GM18505 (cell line): ENCODE data around the gene ADCY2.

ENCODE experiments used
- ATAC-seq: cut with Tn5 transposase; IDR thresholded peaks from one replicate; pipeline ENCODE4 v1.9.1; 2021; ENCODE audit not compliant: unreplicated experiment
- POLR2A ChIP-seq: IDR thresholded peaks from 4 replicates; pipeline ENCODE4 v1.6.1; 2011; ENCODE audit warnings: borderline replicate concordance; ENCODE audit not compliant: insufficient read depth, insufficient read length; ENCODE audit errors: extremely low read depth

ADCY2 gene

DNA sequence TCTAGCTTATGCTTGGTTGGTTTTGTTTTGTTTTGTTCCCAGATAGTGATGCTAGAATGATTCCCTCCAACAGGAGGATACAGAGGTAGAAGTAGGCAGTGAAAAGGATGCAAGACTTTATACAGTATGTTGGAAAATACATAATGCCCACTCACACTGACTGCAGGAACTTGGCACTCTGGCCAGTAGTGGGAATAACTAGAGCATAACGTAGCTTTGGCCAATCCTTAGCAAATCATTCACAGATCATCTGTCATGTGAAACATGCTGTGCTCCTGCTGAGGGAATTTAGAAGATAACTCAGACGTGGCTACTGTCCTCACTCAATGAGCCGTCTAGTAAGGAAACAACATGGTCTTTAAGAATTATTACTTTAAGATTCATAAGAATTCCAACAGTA lies 441.5 kb downstream of the ADCY2 start:
- TF ChIP-seq POLR2A: no peak
- no peak for ATAC-seq

DNA sequence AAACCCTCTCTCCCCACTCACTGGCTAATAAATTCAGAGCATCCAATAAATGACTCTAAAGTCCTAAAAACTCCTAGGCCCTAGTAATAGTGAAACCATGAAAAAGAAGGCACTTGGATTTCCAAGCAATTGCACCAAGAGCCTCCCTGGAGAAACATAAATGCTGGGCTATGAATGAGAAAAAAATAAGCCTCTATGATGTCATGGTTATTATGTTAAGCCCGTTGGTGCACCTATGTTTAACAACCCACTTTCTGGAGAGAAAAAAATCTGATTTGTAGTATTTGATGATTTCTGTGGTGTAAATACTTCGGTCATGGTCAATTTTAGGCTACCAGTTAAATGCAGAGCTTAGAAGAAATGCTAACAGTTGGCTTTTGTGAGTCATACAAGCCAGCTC lies 446.6 kb downstream of the ADCY2 start:
- no peak for ATAC-seq
- TF ChIP-seq POLR2A: no peak

DNA sequence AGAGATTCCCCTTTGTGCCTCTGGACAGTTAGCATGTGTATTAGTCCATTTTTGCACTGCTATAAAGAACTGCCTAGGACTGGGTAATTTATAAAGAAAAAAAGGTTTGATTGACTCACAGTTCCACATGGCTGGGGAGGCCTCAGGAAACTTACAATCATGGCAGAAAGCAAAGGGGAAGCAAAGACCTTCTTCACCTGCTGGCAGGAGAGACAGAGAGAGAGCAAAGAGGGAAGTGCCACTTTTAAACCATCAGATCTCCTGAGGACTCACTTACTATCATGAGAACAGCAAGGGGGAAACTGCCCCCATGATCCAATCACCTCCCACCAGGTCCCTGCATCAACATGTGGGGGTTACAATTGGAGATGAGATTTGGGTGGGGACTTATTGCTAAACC lies 449.0 kb downstream of the ADCY2 start:
- no peak for ATAC-seq
- no peak for TF ChIP-seq POLR2A

DNA sequence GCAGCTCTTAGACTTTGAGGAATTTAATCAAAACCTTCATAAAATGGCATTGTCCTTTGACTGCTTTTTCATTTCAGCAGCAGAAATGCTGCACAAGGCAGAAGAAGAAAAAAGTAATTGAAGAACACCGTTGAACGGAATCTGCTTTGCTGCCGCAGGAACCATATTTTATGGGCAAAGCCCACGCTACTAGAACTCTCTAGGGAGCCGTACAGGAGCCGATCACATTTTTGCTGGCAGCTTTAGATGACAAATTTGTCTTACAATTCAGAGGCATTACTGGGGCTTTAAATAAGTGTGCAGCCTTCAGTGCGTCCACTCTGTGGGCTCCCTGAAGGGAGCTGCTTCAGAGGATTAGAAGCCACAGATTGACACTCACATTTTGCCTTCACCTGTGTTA lies 449.6 kb downstream of the ADCY2 start:
- TF ChIP-seq POLR2A: no peak
- no peak for ATAC-seq

DNA sequence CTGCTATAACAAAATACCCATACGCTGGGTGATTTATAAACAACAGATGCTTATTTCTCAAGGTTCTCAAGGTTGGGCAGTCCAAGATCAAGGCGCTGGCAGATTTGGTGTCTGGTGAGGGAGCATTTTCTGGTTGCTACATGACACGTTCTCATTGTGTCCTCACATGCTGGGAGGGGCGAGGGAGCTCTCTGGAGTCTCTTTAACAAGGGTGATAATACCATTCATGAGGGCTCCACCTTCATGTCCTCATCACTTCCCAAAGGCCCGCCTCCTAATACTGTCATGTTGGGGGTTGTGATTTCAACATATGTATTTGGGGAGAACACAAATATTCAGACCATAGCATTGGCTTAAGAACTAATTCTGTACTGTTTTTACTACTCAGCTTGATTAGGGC lies 450.4 kb downstream of the ADCY2 start:
- no peak for ATAC-seq
- TF ChIP-seq POLR2A: no peak

DNA sequence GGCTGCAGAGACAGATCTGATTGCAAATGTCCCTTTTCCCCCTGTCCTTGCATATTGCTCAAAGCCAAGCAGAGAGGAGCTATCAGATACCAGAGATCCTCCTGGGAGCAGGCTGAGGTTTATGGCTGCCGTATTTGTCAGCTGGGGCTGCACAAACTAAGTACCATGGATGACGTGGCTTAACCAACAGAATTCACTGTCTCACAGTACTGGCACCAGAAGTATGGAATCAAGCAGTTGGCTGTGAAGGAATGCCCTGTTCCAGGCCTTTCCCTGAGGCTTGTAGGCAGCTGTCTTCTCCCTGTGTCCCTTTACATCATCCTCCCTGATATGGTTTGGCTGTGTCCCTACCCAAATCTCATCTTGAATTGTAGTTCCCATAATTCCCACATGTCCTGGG lies 452.4 kb downstream of the ADCY2 start:
- no peak for ATAC-seq
- TF ChIP-seq POLR2A: no peak

DNA sequence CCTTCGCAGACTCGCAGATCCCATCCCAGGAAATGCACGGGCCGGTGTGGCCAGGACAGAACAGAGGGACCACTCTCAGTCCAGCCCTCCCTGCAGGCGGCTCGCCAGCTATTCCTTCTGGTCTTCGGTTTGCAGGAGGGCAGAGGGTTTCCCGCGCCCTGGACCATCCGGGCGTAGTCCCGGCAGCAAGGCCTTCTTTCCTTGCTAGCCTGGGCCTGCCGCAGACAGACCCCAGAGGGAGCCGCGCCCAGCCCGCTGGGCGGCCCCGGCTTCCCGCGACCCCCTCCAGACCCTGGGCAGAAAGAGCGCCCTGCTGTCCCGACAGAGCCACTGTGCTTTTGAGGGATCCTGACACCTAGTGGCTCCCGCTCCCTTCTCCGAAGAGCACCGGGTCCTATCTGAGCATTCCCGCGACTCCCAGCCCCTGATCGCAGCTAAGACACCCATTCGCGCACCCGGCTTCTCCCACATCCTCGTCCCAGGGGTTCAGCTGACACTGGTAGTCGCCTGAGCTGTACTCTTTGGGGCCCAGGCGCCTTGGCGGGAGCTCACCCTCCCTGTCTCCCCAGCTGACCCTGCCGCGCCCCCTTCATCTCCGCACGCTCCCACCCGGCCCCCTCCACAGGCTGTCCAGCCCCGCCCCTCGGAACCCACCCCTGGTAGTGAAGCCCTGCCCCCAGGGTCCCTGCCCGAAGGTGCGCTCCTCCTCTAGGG lies 453.9 kb downstream of the ADCY2 start:
- no peak for ATAC-seq
- TF ChIP-seq POLR2A: no peak

DNA sequence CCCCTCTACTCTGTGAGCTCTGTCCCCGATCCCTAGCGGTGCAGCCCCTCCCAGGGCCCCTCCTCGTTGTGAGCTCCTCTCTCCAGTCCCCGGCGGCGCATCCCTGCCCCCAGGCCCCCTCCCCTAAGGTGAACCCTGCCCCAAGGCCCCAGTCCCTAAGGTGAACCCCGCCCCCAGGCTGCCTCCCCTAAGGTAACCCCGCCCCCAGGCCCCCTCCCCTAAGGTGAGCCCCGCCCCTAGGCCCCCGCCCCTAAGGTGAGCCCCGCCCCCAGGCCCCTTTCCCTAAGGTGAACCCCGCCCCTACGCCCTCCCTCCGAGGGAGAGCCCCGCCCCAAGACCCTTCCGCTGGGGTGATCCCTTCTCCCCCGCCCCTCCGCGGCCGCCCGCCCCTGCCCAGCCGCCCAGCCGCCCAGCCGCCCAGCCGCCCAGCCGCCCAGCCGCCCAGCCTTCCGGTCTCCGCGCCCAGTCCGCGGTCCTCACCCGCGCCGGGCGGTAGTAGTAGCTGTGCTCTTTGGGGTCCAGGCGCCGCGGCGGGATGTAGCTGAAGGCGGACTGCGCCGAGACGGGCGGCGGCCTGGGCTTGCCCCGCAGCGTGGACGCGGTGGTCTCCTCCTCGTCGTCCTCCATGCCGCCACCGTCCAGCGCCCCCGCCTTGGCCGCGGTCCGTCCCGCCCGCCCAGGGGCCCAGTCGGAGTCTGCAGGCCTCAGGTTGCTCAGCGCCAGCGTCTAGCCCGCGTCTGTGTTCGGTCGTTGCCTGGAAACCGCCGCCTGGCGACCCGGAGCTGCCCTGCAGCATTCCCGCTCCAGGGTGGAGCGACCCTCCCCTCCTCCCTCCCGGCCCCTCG lies 454.7 kb downstream of the ADCY2 start, which contains the start of gene CFAP90:
Gene CFAP90 (minus strand): TSS at position 739 of the 845 bp plus-strand sequence. CDS start 112 bp downstream, at position 627.
- no peak for TF ChIP-seq POLR2A
- ATAC-seq: no peak

DNA sequence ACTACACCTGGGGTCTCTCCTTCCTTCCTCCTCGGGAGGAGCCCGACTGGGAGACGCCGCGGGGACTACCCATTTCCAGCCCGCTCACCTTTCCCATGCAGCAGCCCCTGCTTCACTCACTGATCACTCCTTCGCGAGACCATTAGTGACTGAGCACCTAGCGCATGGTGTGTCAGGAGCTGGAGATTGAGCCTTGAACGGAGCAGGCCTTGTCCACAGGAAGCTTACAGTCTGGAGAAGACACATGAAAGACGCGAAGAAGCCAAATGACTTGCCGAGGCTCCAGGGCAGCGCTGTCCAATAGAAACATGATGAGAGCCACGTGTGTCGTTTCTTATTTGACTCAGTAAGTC lies 455.3 kb downstream of the ADCY2 start:
- no peak for TF ChIP-seq POLR2A
- ATAC-seq: no peak

DNA sequence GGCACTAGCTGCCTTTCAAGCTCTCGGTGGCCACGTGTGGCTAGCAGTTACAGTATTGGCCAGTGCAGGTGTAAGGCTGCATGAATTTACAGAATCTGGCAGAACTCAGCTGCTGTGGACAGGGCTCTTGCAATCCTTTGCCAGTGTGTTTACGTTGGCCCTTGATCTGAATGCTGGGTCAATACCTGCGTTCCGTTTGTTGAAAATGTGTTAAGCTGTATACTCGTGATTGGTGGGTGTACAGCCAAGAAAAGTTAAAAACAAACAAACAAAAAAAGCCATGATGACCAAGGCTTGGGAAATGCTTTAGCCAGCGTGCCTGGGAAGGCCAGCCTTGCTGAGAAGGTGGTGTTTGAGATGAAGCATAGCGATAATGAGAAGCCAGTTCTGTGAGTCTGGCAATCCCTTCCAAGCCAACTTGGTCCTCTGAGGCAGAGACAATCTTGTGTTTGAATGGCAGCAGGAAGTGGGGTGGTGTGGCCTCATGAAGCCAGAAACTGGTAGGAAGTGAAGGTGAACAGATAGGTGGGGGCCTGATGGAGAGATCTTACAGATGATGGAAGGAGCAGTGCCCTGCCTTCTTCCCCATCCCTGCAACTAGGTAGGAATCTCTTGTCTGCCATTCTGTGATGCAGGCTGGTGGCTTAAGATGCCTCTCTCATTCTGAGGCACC lies 455.8 kb downstream of the ADCY2 start:
- no peak for ATAC-seq
- TF ChIP-seq POLR2A: no peak

DNA sequence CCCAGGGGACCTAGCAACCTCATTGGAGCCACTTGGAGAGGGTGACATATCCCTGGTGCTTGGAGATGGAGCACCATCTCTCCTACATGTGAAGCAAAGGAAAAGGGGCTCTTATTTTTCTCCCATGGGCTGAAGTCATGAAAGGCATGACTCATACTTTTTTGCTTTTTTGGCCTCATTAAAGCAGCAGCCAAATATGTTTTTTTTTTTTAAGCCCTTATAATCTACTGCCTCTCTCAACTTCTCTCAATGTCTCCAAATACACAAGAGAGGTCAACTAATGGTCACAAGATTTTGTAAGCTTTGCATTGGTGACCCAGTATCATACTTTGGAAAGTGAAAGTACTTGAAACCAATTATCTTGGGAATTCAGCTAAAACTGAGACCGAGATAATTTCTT lies 456.6 kb downstream of the ADCY2 start:
- no peak for ATAC-seq
- TF ChIP-seq POLR2A: no peak

DNA sequence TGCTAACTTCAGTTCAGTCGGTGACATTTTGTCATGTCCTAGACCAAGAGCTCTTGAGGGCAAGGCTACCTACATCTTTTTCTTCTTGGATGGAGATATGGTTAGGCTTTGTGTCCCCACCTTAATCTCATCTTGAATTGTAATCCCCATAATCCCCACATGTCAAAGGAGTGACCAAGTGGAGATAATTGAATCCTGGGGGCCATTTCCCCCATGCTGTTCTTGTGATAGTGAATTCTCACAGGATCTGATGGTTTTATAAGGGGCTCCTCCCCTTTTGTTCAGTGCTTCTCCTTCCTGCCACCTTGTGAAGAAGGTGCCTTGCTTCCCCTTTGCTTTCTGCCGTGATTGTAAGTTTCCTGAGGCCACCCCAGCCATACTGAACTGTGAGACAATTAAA lies 457.1 kb downstream of the ADCY2 start:
- ATAC-seq: no peak
- no peak for TF ChIP-seq POLR2A

DNA sequence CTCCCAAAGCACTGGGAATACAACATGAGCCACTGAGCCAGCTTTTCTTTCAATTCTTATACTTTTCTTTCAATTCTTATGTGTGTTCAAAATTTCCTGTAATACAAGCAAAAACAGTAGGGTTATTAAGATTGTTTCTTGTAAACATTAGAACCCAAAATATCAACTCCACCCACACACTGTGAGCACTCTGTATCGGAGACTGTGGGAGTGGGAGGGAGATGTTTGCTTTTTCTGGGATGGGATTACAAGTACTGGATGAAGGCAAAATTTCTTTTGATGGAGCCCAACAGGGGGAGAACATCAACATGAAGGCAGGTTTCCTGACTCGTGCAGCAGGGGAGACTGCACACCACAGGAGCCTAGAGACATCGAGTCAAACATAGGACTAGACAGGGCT lies 459.7 kb downstream of the ADCY2 start:
- TF ChIP-seq POLR2A: no peak
- ATAC-seq: no peak
